Measurements from ENCODE around the gene PTK6.

Gene PTK6

GRCh38 chr20:63539092-63539430, 1.9 kb upstream of the PTK6 start:
- no peak for TF ChIP-seq CTCF (IDR thresholded peaks at IDR 0.05; ENCODE audit: borderline replicate concordance, control extremely low read depth, extremely low read depth, insufficient read depth, missing control alignments)
- no peak for DNase-seq (ENCODE audit: low spot score)
- in situ Hi-C loops (cut with MboI; ENCODE audit: low sequenced_read_pairs, unreplicated experiment), result loop anchor here (25.0 kb wide), 1 partner anchor 323 kb away; the partner anchor contains the start of genes ABHD16B and TPD52L2

GRCh38 chr20:63538204-63539091, 1.3 kb upstream of the PTK6 start:
- peak; percentile 7 for TF ChIP-seq CTCF (IDR thresholded peaks at IDR 0.05; ENCODE audit: borderline replicate concordance, control extremely low read depth, extremely low read depth, insufficient read depth, missing control alignments)
- peak; percentile 74 for DNase-seq (ENCODE audit: low spot score)
- in situ Hi-C loops (cut with MboI; ENCODE audit: low sequenced_read_pairs, unreplicated experiment), result loop anchor here (25.0 kb wide), 1 partner anchor 324 kb away; the partner anchor contains the start of genes ABHD16B and TPD52L2

- peak; percentile 97 for TF ChIP-seq CTCF (IDR thresholded peaks at IDR 0.05; ENCODE audit: borderline replicate concordance, control extremely low read depth, extremely low read depth, insufficient read depth, missing control alignments)
- in situ Hi-C loops (cut with MboI; ENCODE audit: low sequenced_read_pairs, unreplicated experiment), result loop anchor here (25.0 kb wide), 1 partner anchor 325 kb away; the partner anchor contains the start of genes ABHD16B and TPD52L2
- peak; percentile 99 for DNase-seq (ENCODE audit: low spot score)
Measured at GRCh38 chr20:63537525-63538203, 488 bp upstream of the PTK6 start.

GRCh38 chr20:63536241-63536977, 767 bp downstream of the PTK6 start:
- in situ Hi-C loops (cut with MboI; ENCODE audit: low sequenced_read_pairs, unreplicated experiment), result loop anchor here (25.0 kb wide), 1 partner anchor 326 kb away; the partner anchor contains the start of genes ABHD16B and TPD52L2
- no peak for TF ChIP-seq CTCF (IDR thresholded peaks at IDR 0.05; ENCODE audit: borderline replicate concordance, control extremely low read depth, extremely low read depth, insufficient read depth, missing control alignments)
- DNase-seq (ENCODE audit: low spot score), result no peak

- DNase-seq (ENCODE audit: low spot score), result no peak
- in situ Hi-C loops (cut with MboI; ENCODE audit: low sequenced_read_pairs, unreplicated experiment), result loop anchor here (25.0 kb wide), 1 partner anchor 327 kb away; the partner anchor contains the start of genes ABHD16B and TPD52L2
Measured at GRCh38 chr20:63534831-63535651, 2.1 kb downstream of the PTK6 start.

More at GRCh38 chr20:63534831-63535651, 2.1 kb downstream of the PTK6 start:
- no peak for TF ChIP-seq CTCF (IDR thresholded peaks at IDR 0.05; ENCODE audit: borderline replicate concordance, control extremely low read depth, extremely low read depth, insufficient read depth, missing control alignments)
